ENCODE results near the gene ULBP1. TPM values are rescaled to one million over a fixed set of nuclear protein-coding genes. Genes with fewer than 3 reads are reported as not detected.
"Not testable (repeated sequence)": the region's sequence is repeated elsewhere in the genome, so short reads cannot be mapped to it uniquely, and the experiment has no call there.

ULBP1 gene
- total RNA-seq, 2 experiments from 2014 or later = 2.6 to 2.8 TPM

DNA sequence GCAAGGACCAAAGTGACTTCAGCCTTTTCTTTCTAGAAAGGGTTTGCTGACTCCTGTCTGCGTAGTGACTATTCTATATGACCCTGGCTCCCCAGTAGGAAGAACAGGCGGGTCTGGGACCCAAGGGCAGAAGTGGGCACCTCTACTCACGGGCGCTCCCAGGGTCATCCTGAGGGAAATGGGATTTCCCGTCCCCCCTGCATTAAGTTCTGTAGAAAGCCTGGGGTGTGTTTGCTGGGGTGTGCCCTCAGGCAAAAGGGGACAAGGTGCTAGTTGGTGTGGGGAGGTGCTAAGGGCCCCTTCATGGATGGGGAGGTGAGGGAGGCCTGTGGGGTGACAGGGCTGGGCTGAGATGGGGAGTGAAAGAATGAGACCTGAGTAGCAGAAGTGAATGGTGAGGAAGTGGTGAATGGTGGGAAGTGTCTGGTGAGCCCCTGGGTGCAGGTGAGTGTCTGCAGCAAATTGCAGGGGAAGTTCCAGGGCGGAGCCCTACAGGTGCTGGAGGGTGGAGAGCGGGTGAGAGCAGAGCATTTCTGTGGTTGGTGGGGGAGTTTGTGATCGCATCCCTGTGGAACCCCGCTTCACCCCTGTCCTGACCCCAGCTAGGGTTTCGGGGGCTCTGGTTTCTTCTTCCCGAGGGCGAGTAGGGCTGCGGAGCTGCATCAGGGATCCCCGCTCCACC lies 40.5 kb downstream of the ULBP1 start:
- Mint-ChIP-seq H3K4me3 (peak overlapping the region; percentile 86), H3K27me3 (ENCODE audit: low read depth) (peaks cover 25% of the 10 kb centered on the region), H3K36me3 (ENCODE audit: low read depth) (peaks cover 3% of the 10 kb centered on the region), H3K4me1 (ENCODE audit: low read depth) (peaks cover 52% of the 10 kb centered on the region), H3K27ac (no peak overlapping the region), H3K9me3 (no peaks in the 10 kb centered on the region)
- intact Hi-C loops (cut with micrococcal nuclease) = loop anchor here (2.0 to 10.0 kb wide), 5 partner anchors 21 to 811 kb away; partner anchors contain the start of genes PCMT1, PLEKHG1, PPIL4 and RAET1L
- CTCF ChIA-PET = interaction anchor here (0.8 kb wide), 1 partner anchor 68 kb away, joined by 3 read pairs; no protein-coding TSS in a partner anchor
- DNase-seq = peak; percentile 67

DNA sequence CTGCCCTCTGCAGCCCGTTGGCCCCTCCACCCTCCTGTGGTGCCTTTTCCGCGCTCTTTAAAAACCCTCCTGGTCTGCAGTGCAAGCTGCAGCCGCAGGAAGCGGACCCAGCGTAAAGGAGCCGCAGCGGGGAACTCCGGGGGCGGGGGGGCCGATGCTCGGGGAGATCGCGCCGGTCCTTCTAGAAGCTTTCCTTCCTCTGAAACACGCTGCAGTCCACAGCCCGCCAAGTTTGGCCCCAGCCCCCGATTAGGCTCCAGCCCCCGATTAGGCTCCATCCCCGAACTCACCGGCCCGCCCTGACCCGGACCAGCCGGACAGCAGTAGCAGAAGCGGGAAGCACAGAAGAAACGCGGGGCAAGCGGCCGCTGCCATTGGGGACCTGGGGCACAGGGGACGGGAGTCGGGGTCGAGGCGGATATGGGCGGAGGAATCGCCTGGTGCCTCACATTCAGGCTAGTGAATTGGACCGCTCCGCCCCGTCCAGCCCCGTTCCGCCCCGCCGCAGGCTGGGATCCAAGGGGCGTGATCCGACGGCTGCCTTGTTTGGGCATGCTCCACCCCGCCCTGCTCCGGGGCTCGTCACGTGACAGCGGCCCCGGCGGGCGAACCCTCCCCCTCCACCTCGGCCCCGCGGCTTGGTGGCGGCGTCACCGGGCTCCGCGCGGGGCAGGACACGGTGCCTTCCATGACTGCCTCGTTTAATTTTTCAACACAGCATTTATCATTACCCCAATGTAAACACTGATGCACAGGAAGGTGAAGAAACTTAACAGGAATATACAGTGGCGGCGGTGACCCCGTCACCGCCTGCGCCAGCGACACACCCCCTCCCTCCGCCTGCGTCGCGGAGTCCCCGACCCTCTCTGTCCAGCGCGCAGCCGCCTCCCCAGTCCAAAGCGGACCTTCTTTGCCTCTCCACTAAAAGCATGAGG lies 41.3 kb downstream of the ULBP1 start:
- H3K9me3 Mint-ChIP-seq = no peaks in the 10 kb centered on the region
- peak; percentile 94 for DNase-seq
- H3K4me1 Mint-ChIP-seq (ENCODE audit: low read depth) = peaks cover 51% of the 10 kb centered on the region
- CTCF ChIA-PET = interaction anchor here (0.8 kb wide), 1 partner anchor 69 kb away, joined by 3 read pairs; no protein-coding TSS in a partner anchor
- H3K27ac Mint-ChIP-seq = no peak overlapping the region
- peak overlapping the region; percentile 86 for H3K4me3 Mint-ChIP-seq
- H3K36me3 Mint-ChIP-seq (ENCODE audit: low read depth) = no peaks in the 10 kb centered on the region
- peaks cover 26% of the 10 kb centered on the region for H3K27me3 Mint-ChIP-seq (ENCODE audit: low read depth)
- intact Hi-C loops (cut with micrococcal nuclease) = loop anchor here (1.0 to 10.0 kb wide), 11 partner anchors 12 to 810 kb away; partner anchors contain the start of genes LRP11, PCMT1, PLEKHG1 and PPIL4

DNA sequence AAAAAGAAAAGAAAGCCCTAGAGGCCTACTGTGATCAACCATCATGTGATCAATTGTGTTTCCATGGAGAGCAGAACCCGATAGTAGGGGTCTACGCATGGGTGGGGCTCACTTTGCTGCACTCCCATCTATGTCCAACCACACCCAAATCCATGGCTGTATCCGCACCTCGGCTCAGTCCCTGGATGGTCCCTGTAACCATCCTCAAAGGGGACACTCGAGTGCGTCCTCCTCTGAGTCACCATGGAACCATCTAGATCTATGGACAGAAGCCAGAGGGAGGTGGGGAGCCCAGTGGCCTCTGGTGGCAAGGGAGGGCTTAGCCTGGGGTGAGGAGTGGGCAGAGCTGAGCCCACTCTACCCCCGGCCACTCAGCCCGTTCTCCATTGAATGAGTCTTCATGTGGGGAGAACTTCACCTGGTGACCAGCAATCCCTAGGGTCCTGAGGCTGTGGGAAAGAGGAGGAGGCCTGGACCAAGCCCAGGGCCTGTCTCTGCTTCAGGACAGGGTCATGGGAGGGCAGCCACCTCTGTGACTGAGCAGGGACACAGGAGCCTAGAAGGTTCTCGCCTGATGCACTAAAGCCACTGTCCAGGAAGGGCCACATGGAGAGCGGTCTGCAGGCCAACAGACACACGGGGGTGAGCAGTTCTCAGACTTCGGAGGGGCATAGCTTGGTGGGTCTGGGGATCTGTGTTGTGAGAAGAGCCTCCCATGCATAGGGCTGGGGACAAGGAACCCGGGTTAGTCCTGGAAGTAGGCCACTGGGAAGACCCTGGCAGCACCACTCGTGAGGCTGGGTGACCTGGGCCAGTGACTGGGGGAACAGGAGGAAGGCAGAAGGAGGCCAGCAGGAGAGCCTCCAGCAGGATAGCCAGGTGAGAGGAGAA lies 42.3 kb downstream of the ULBP1 start:
- Mint-ChIP-seq H3K36me3 (ENCODE audit: low read depth) (no peaks in the 10 kb centered on the region), H3K4me1 (ENCODE audit: low read depth) (peaks cover 41% of the 10 kb centered on the region), H3K27me3 (ENCODE audit: low read depth) (peaks cover 32% of the 10 kb centered on the region), H3K27ac (no peak overlapping the region), H3K9me3 (no peaks in the 10 kb centered on the region), H3K4me3 (peak overlapping the region; percentile 86)
- no peak for DNase-seq
- CTCF ChIA-PET = interaction anchor here (1.1 to 1.6 kb wide), 2 partner anchors 10 to 67 kb away, joined by 3 to 6 read pairs; no protein-coding TSS in a partner anchor
- intact Hi-C loops (cut with micrococcal nuclease) = loop anchor here (1.0 to 10.0 kb wide), 11 partner anchors 11 to 809 kb away; partner anchors contain the start of genes LRP11, PCMT1, PLEKHG1 and PPIL4

DNA sequence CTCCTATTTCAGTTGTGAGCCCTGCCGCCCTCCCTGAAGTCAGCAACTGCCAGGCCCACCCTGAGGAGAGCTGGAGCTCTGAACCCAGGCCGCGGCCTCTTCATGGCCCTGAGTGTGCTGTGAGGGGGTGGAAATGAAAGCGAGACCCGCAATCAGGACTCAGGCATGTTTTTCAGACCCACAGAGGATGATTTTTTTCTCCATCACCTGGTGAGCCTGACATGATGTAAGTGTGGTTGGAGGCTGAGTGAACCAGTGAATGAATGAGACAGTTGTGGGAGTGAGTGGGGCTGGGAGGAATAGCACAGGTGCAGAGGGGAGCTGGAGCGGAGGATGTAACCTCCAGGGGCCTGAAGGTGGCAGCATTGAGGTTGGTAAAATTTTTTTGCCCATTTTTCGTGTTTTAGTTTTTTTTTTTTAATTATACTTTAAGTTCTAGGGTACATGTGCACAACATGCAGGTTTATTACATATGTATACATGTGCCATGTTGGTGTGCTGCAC lies 43.3 kb downstream of the ULBP1 start:
- Mint-ChIP-seq H3K4me1 (ENCODE audit: low read depth) (peaks cover 31% of the 10 kb centered on the region), H3K9me3 (no peaks in the 10 kb centered on the region), H3K36me3 (ENCODE audit: low read depth) (no peaks in the 10 kb centered on the region), H3K4me3 (no peak overlapping the region), H3K27me3 (ENCODE audit: low read depth) (peaks cover 37% of the 10 kb centered on the region), H3K27ac (no peak overlapping the region)
- CTCF ChIA-PET = interaction anchor here (1.0 to 1.6 kb wide), 5 partner anchors 11 to 74 kb away, joined by 3 to 8 read pairs (median 6); no protein-coding TSS in a partner anchor
- peak; percentile 64 for DNase-seq
- intact Hi-C loops (cut with micrococcal nuclease) = loop anchor here (5.0 to 10.0 kb wide), 4 partner anchors 145 to 808 kb away; partner anchors contain the start of genes LRP11, PLEKHG1 and PPIL4

- H3K9me3 Mint-ChIP-seq = no peaks in the 10 kb centered on the region
- peak; percentile 51 for DNase-seq
- H3K4me3 Mint-ChIP-seq = no peak overlapping the region
- CTCF ChIA-PET = interaction anchor here (1.2 kb wide), 1 partner anchor 22 kb away, joined by 3 read pairs; no protein-coding TSS in a partner anchor
- no peak overlapping the region for H3K27ac Mint-ChIP-seq
- peaks cover 48% of the 10 kb centered on the region for H3K27me3 Mint-ChIP-seq (ENCODE audit: low read depth)
- no peaks in the 10 kb centered on the region for H3K36me3 Mint-ChIP-seq (ENCODE audit: low read depth)
- H3K4me1 Mint-ChIP-seq (ENCODE audit: low read depth) = peaks cover 26% of the 10 kb centered on the region
- intact Hi-C loops (cut with micrococcal nuclease) = loop anchor here (5.0 to 10.0 kb wide), 4 partner anchors 146 to 806 kb away; partner anchors contain the start of genes LRP11, PLEKHG1 and PPIL4
These were observed 44.8 kb downstream of the ULBP1 start for GRCh38 chr6:150008588-150008987.

DNA sequence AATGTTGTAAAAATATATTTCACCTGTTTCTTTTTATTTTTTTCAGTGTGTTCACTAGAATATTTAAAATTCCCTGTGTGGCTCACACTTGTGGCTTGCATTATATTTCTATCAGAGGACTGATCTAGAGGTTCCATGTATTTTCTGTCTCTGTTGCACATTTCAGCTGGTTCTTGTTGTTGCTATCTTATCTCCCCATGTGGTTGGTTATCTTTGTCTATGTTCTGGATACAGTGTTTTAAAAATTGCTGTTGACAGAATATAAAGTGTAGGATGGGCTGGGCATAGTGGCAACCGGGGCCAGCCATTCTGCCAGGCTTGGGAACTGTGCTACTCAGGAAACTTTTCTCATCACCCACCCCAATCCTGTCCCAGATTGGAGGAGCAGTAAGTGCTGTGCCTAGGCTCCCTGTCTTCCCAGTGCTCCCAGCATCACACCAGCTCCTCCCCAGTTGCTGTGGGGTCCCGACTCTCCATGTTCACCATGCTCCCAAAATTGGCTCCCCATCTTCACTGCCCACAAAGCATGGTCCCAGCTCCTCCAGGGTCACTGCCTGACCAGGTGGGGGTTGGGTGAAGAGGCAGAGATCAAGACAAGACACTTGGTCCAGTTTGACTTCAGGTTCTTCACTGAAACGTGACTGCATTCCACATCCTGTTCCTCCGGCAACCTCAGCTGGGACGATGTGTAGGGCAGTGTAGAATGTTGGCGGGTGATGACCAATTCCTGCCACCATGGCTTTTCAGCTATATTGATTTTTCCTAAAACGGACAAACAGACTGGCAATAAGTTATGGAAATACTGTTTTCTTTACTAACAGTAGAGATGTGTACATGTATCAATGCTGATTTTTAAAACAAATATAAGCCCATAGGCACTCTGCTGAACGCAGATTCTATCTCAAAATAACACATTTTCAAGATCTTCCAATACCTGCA lies 49.4 kb downstream of the ULBP1 start:
- H3K9me3 Mint-ChIP-seq; H3K36me3 Mint-ChIP-seq (ENCODE audit: low read depth); intact Hi-C loops (cut with micrococcal nuclease); H3K4me3 Mint-ChIP-seq; H3K27ac Mint-ChIP-seq; DNase-seq: not testable (repeated sequence)
- CTCF ChIA-PET = interaction anchor here (0.7 kb wide), 1 partner anchor 348 kb away, joined by 3 read pairs; no protein-coding TSS in a partner anchor
- Mint-ChIP-seq H3K27me3 (ENCODE audit: low read depth) (peaks cover 79% of the 10 kb centered on the region), H3K4me1 (ENCODE audit: low read depth) (peaks cover 20% of the 10 kb centered on the region)

- CTCF ChIA-PET; H3K4me3 Mint-ChIP-seq; DNase-seq; H3K27ac Mint-ChIP-seq; intact Hi-C loops (cut with micrococcal nuclease); H3K36me3 Mint-ChIP-seq (ENCODE audit: low read depth); H3K9me3 Mint-ChIP-seq: not testable (repeated sequence)
- peaks cover 14% of the 10 kb centered on the region for H3K4me1 Mint-ChIP-seq (ENCODE audit: low read depth)
- H3K27me3 Mint-ChIP-seq (ENCODE audit: low read depth) = peaks cover 79% of the 10 kb centered on the region
These were observed 50.3 kb downstream of the ULBP1 start for GRCh38 chr6:150013785-150014622.

GRCh38 chr6:150014623-150015280 lies 51.0 kb downstream of the ULBP1 start:
- H3K4me3 Mint-ChIP-seq; CTCF ChIA-PET; H3K27ac Mint-ChIP-seq; intact Hi-C loops (cut with micrococcal nuclease); DNase-seq; H3K36me3 Mint-ChIP-seq (ENCODE audit: low read depth); H3K9me3 Mint-ChIP-seq: not testable (repeated sequence)
- Mint-ChIP-seq H3K4me1 (ENCODE audit: low read depth) (peaks cover 14% of the 10 kb centered on the region), H3K27me3 (ENCODE audit: low read depth) (peaks cover 77% of the 10 kb centered on the region)

- H3K27ac Mint-ChIP-seq; H3K9me3 Mint-ChIP-seq; H3K4me3 Mint-ChIP-seq; CTCF ChIA-PET; H3K36me3 Mint-ChIP-seq (ENCODE audit: low read depth): not testable (repeated sequence)
- intact Hi-C loops (cut with micrococcal nuclease) = loop anchor here (2.0 kb wide), 1 partner anchor 55 kb away; no protein-coding TSS in a partner anchor
- peaks cover 72% of the 10 kb centered on the region for H3K27me3 Mint-ChIP-seq (ENCODE audit: low read depth)
- DNase-seq = peak; percentile 59
- H3K4me1 Mint-ChIP-seq (ENCODE audit: low read depth) = peaks cover 14% of the 10 kb centered on the region
These were observed 51.7 kb downstream of the ULBP1 start for GRCh38 chr6:150015281-150016001.

Measured in activated naive CD4-positive, alpha-beta T cell treated with anti-CD3 and anti-CD28 coated beads for 36 hours (primary cell).